HepG2 (cell line): Measurements from ENCODE around the gene SEC14L2. TPM values are rescaled to one million over a fixed set of nuclear protein-coding genes. Genes with fewer than 3 reads are reported as not detected.
A peak's percentile ranks its signal among the peaks of the same experiment; 100 is the strongest.

Experiments used
- ATF5 ChIP-seq: sonication (generic); formaldehyde crosslinking; IDR thresholded peaks from 2 replicates; pipeline ENCODE4 v1.4.0; 2020; ENCODE audit warnings: mild to moderate bottlenecking, low read depth, missing genetic modification reagents
- BCL6 ChIP-seq: IDR thresholded peaks from 2 replicates; pipeline ENCODE4 v1.6.1; 2016; ENCODE audit warnings: missing genetic modification reagents, missing compliant biosample characterization
- CAMTA2 ChIP-seq: sonication (generic); formaldehyde crosslinking; IDR thresholded peaks from 2 replicates; pipeline ENCODE4 v1.4.0; 2020; ENCODE audit warnings: mild to moderate bottlenecking, missing genetic modification reagents, borderline replicate concordance
- CCAR2 ChIP-seq: fragments of 200-400 bp; formaldehyde crosslinking; optimal IDR thresholded peaks from 2 replicates; pipeline ENCODE3; 2018; ENCODE audit warnings: low read depth, mild to moderate bottlenecking, low read length, moderate library complexity
- DPF2 ChIP-seq: sonication (generic); formaldehyde crosslinking; IDR thresholded peaks from 2 replicates; pipeline ENCODE4 v1.4.0; 2020; ENCODE audit warnings: mild to moderate bottlenecking, low read depth, missing genetic modification reagents, borderline replicate concordance
- DZIP1 ChIP-seq: sonication (generic); formaldehyde crosslinking; IDR thresholded peaks from 2 replicates; pipeline ENCODE4 v1.5.0; 2020; ENCODE audit warnings: mild to moderate bottlenecking, missing genetic modification reagents
- GLMP ChIP-seq: sonication (generic); formaldehyde crosslinking; IDR thresholded peaks from 2 replicates; pipeline ENCODE4 v1.9.0; 2021; ENCODE audit warnings: missing genetic modification reagents, mild to moderate bottlenecking, borderline replicate concordance
- HNRNPH1 ChIP-seq: fragments of 200-400 bp; formaldehyde crosslinking; optimal IDR thresholded peaks from 2 replicates; pipeline ENCODE3; 2017; ENCODE audit warnings: mild to moderate bottlenecking, low read depth, low read length
- MBD4 ChIP-seq: IDR thresholded peaks from 2 replicates; pipeline ENCODE4 v1.6.1; 2012; ENCODE audit warnings: low read length, inconsistent platforms, borderline replicate concordance
- MXD1 ChIP-seq: sonication (generic); formaldehyde crosslinking; IDR thresholded peaks from 2 replicates; pipeline ENCODE4 v1.4.0; 2020; ENCODE audit warnings: mild to moderate bottlenecking, missing genetic modification reagents
- MXI1 ChIP-seq: IDR thresholded peaks from 3 replicates; pipeline ENCODE4 v1.6.1; 2012; ENCODE audit warnings: low read depth, low read length, inconsistent platforms, borderline replicate concordance
- NFKB2 ChIP-seq: sonication (generic); formaldehyde crosslinking; IDR thresholded peaks from 2 replicates; pipeline ENCODE4 v1.4.0; 2020; ENCODE audit warnings: missing genetic modification reagents, borderline replicate concordance
- ONECUT2 ChIP-seq: sonication (generic); formaldehyde crosslinking; IDR thresholded peaks from 2 replicates; pipeline ENCODE4 v1.4.0; 2020; ENCODE audit warnings: missing genetic modification reagents
- SNAI1 ChIP-seq: sonication (generic); formaldehyde crosslinking; IDR thresholded peaks from 2 replicates; pipeline ENCODE4 v1.5.0; 2020; ENCODE audit warnings: mild to moderate bottlenecking, missing genetic modification reagents, borderline replicate concordance
- TBP ChIP-seq: sonication (generic); formaldehyde crosslinking; IDR thresholded peaks from 2 replicates; pipeline ENCODE4 v1.5.0; 2020; ENCODE audit warnings: missing genetic modification reagents
- XRCC5 ChIP-seq: fragments of 200-400 bp; formaldehyde crosslinking; optimal IDR thresholded peaks from 2 replicates; pipeline ENCODE3; 2017; ENCODE audit warnings: mild to moderate bottlenecking, low read length
- ZNF280D ChIP-seq: sonication (generic); formaldehyde crosslinking; IDR thresholded peaks from 2 replicates; pipeline ENCODE4 v1.5.1; 2020; ENCODE audit warnings: mild to moderate bottlenecking, missing genetic modification reagents
- ZNF451 ChIP-seq: sonication (generic); formaldehyde crosslinking; IDR thresholded peaks from 2 replicates; pipeline ENCODE4 v1.5.0; 2020; ENCODE audit warnings: mild to moderate bottlenecking, missing genetic modification reagents
- ZNF572 ChIP-seq: sonication (generic); formaldehyde crosslinking; IDR thresholded peaks from 2 replicates; pipeline ENCODE4 v1.5.1; 2020; ENCODE audit warnings: mild to moderate bottlenecking, missing genetic modification reagents
- ZNF577 ChIP-seq: sonication (generic); formaldehyde crosslinking; IDR thresholded peaks from 2 replicates; pipeline ENCODE4 v1.4.0; 2020; ENCODE audit warnings: mild to moderate bottlenecking, low read depth, missing genetic modification reagents, borderline replicate concordance
- ZNF678 ChIP-seq: sonication (generic); formaldehyde crosslinking; IDR thresholded peaks from 2 replicates; pipeline ENCODE4 v1.4.0; 2020; ENCODE audit warnings: mild to moderate bottlenecking, missing genetic modification reagents
- polyA plus RNA-seq, 8 experiments: library from polyadenylated mRNA; depleted of rRNA in 3 of 8; stranded (reverse) in 7 of 8; unstranded in 1 of 8; fragments of >200 nt; fragmentation: Illumina TruSeq in 4 of 8; extraction: Trizol in 4 of 8; gene quantifications; 2 replicates each; pipeline versions ENCODE4 v1.2.1 to v1.2.3, GENCODE V29; 2011 to 2016; ENCODE audit warnings: low read depth in 4 of 8, missing spikeins in 1 of 8, mixed read lengths in 1 of 8; ENCODE audit not compliant: insufficient read depth in 1 of 8
- total RNA-seq, 5 experiments: library from RNA; depleted of rRNA; stranded (reverse); fragments of >200 nt; fragmentation: Illumina TruSeq; extraction: Trizol; gene quantifications; 2 replicates each; pipeline ENCODE4 v1.2.3, GENCODE V29; 2016; ENCODE audit warnings: low read depth in 1 of 5

Gene SEC14L2
- total and polyA plus RNA-seq, 2 of the 13 experiments (the other 11 are each of a cell fraction or from before 2014, with no cell fraction given), result 4.1 to 5.1 TPM

- TF ChIP-seq ATF5 (CRISPR knock-in tag), result no peak
- TF ChIP-seq BCL6 (CRISPR knock-in tag), result peak; percentile 19; the same call in 1 of the 2 replicates
- peak; percentile 92 for TF ChIP-seq MXI1
- TF ChIP-seq HNRNPH1, result no peak
- peak; percentile 90 for TF ChIP-seq DZIP1 (CRISPR knock-in tag)
- TF ChIP-seq MBD4, result no peak
- 0 out of 2 replicates have a peak, but pooled peaks have one; percentile 27 for TF ChIP-seq ONECUT2
- peak; percentile 79; the same call in 1 of the 2 replicates for TF ChIP-seq MXD1 (CRISPR knock-in tag)
- TF ChIP-seq NFKB2, result peak; percentile 83; the same call in 1 of the 2 replicates
- 0 out of 2 replicates have a peak, but pooled peaks have one; percentile 39 for TF ChIP-seq ZNF280D (CRISPR knock-in tag)
- TF ChIP-seq ZNF577 (CRISPR knock-in tag), result no peak
- no peak for TF ChIP-seq GLMP (CRISPR knock-in tag)
- TF ChIP-seq CCAR2, result no peak
- TF ChIP-seq ZNF572 (CRISPR knock-in tag), result no peak
- TF ChIP-seq XRCC5, result no peak
- no peak for TF ChIP-seq DPF2 (CRISPR knock-in tag)
- TF ChIP-seq SNAI1 (CRISPR knock-in tag), result peak; percentile 71; the same call in 1 of the 2 replicates
- TF ChIP-seq ZNF678, result no peak; the same call in 1 of the 2 replicates
- peak; percentile 64; the same call in 1 of the 2 replicates for TF ChIP-seq ZNF451 (CRISPR knock-in tag)
- TF ChIP-seq CAMTA2, result peak; percentile 92; the same call in 1 of the 2 replicates
- TF ChIP-seq TBP (CRISPR knock-in tag), result peak; percentile 90; the same call in 1 of the 2 replicates
Measured at GRCh38 chr22:30356449-30357235, 40.2 kb upstream of the SEC14L2 start, which contains the start of the genes CCDC157 and SF3A1 (continued).
